DOHH2 (cell line): ENCODE data around the gene PEX10.

Experiments
- CTCF ChIP-seq: fragments of 200-600 bp; sonication (generic); IDR thresholded peaks from one replicate; pipeline ENCODE4 v1.5.1; 2014; ENCODE audit warnings: antibody characterized with exemption, mild to moderate bottlenecking, low read depth, low read length; ENCODE audit not compliant: poor library complexity, severe bottlenecking
- EZH2phosphoT487 ChIP-seq: fragments of 200-600 bp; sonication (generic); IDR thresholded peaks from 2 replicates; pipeline ENCODE4 v1.6.1; 2017; ENCODE audit warnings: borderline replicate concordance, mild to moderate bottlenecking, antibody characterized with exemption, low read length, moderate library complexity, mixed read lengths

- TF ChIP-seq EZH2phosphoT487 (no peak), CTCF (no peak)
Observed at GRCh38 chr1:2408456-2408855, 3.9 kb downstream of the PEX10 start.
